Measurements from ENCODE around the gene RMND1.
"Not testable (repeated sequence)": the region's sequence is repeated elsewhere in the genome, so short reads cannot be mapped to it uniquely, and the experiment has no call there.

The RMND1 gene

GRCh38 chr6:151451950-151452749 is at the start of gene RMND1:
Gene RMND1, minus strand, starts transcription at chr6:151452126. Its CDS starts 6,315 bp downstream, at chr6:151445811.
- peak; percentile 92 to 99 (median 97) for DNase-seq (ENCODE audit: low read depth in 2 of 3, low spot score in 2 of 3)

- no peak for DNase-seq (ENCODE audit: low read depth in 2 of 3, low spot score in 2 of 3)
Measured at GRCh38 chr6:151499551-151499950, 47.6 kb upstream of the RMND1 start.

- no peak for DNase-seq (ENCODE audit: low read depth in 2 of 3, low spot score in 2 of 3)
Measured at GRCh38 chr6:151498327-151498726, 46.4 kb upstream of the RMND1 start.

GRCh38 chr6:151497905-151498304 is 46.0 kb upstream of the RMND1 start:
- DNase-seq (ENCODE audit: low read depth in 2 of 3, low spot score in 2 of 3): no peak

GRCh38 chr6:151495380-151495779 is 43.5 kb upstream of the RMND1 start:
- no peak for DNase-seq (ENCODE audit: low read depth in 2 of 3, low spot score in 2 of 3)

GRCh38 chr6:151494936-151495320 is 43.0 kb upstream of the RMND1 start:
- no peak for DNase-seq (ENCODE audit: low read depth in 2 of 3, low spot score in 2 of 3)

- no peak for DNase-seq (ENCODE audit: low read depth in 2 of 3, low spot score in 2 of 3)
Measured at GRCh38 chr6:151494235-151494935, 42.5 kb upstream of the RMND1 start.

- DNase-seq (ENCODE audit: low read depth in 2 of 3, low spot score in 2 of 3): no peak
Measured at GRCh38 chr6:151493804-151494234, 41.9 kb upstream of the RMND1 start, which contains the start of gene CCDC170. Gene CCDC170, plus strand, starts transcription at chr6:151494017. Its CDS starts 112 bp downstream, at chr6:151494129.

GRCh38 chr6:151493161-151493803 is 41.4 kb upstream of the RMND1 start:
- no peak for DNase-seq (ENCODE audit: low read depth in 2 of 3, low spot score in 2 of 3)

- DNase-seq (ENCODE audit: low read depth in 2 of 3, low spot score in 2 of 3): no peak
Measured at GRCh38 chr6:151490996-151491395, 39.1 kb upstream of the RMND1 start.

- DNase-seq (ENCODE audit: low read depth in 2 of 3, low spot score in 2 of 3): no peak
Measured at GRCh38 chr6:151488226-151488625, 36.3 kb upstream of the RMND1 start.

- DNase-seq (ENCODE audit: low read depth in 2 of 3, low spot score in 2 of 3): no peak
Measured at GRCh38 chr6:151483994-151484393, 32.1 kb upstream of the RMND1 start.

- no peak for DNase-seq (ENCODE audit: low read depth in 2 of 3, low spot score in 2 of 3)
Measured at GRCh38 chr6:151482290-151482689, 30.4 kb upstream of the RMND1 start.

GRCh38 chr6:151481786-151482185 is 29.9 kb upstream of the RMND1 start:
- DNase-seq (ENCODE audit: low read depth in 2 of 3, low spot score in 2 of 3): no peak

- no peak for DNase-seq (ENCODE audit: low read depth in 2 of 3, low spot score in 2 of 3)
Measured at GRCh38 chr6:151478670-151479069, 26.7 kb upstream of the RMND1 start.

- no peak for DNase-seq (ENCODE audit: low read depth in 2 of 3, low spot score in 2 of 3)
Measured at GRCh38 chr6:151477726-151478125, 25.8 kb upstream of the RMND1 start.

- peak in 1 of 3 experiments; percentile 15 for DNase-seq (ENCODE audit: low read depth in 2 of 3, low spot score in 2 of 3)
Measured at GRCh38 chr6:151475653-151476523, 24.0 kb upstream of the RMND1 start.

GRCh38 chr6:151464702-151465101 is 12.8 kb upstream of the RMND1 start:
- no peak for DNase-seq (ENCODE audit: low read depth in 2 of 3, low spot score in 2 of 3)

- DNase-seq (ENCODE audit: low read depth in 2 of 3, low spot score in 2 of 3): no peak
Measured at GRCh38 chr6:151461673-151462072, 9.7 kb upstream of the RMND1 start.

- not testable (repeated sequence) for DNase-seq (ENCODE audit: low read depth in 2 of 3, low spot score in 2 of 3)
Measured at GRCh38 chr6:151455751-151456398, 3.9 kb upstream of the RMND1 start.
